Measurements from ENCODE around the gene FKBP1A.

DNA sequence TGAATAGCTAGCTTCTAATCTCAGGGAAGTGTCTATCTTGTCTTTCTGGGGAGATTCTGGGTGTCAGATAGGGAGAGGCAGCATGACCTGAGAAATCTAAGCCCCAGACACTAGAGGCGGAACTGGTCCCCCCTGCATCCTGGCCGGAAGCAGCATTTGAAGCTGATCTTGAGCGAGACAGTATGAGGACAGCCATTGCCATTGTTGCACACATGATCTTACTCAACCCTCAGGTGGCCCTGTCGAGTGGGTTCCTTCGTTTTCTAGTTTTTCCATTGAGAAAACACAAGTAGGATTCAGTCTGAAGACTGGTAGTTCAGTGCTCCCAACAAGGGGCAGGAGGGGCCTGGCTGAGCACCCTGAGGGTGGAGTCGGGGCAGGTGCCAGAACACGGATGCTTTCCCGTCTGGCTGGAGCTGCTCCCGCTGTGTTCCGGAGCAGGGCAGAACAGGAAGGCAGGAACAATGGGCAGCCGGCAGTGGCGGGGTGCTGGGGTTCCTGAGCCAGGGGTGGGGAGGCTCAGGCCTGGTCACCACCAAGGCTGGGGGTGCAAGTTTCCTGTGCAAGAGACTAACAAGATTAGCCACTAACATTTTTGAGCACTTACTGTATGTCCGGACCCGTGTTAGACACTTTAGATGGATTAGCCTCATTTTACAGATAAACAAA lies 56.0 kb downstream of the FKBP1A start:
- TF ChIP-seq, protein P1, sequence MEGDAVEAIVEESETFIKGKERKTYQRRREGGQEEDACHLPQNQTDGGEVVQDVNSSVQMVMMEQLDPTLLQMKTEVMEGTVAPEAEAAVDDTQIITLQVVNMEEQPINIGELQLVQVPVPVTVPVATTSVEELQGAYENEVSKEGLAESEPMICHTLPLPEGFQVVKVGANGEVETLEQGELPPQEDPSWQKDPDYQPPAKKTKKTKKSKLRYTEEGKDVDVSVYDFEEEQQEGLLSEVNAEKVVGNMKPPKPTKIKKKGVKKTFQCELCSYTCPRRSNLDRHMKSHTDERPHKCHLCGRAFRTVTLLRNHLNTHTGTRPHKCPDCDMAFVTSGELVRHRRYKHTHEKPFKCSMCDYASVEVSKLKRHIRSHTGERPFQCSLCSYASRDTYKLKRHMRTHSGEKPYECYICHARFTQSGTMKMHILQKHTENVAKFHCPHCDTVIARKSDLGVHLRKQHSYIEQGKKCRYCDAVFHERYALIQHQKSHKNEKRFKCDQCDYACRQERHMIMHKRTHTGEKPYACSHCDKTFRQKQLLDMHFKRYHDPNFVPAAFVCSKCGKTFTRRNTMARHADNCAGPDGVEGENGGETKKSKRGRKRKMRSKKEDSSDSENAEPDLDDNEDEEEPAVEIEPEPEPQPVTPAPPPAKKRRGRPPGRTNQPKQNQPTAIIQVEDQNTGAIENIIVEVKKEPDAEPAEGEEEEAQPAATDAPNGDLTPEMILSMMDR (conservative IDR thresholded peaks at IDR 0.05; ENCODE audit: low read depth, low read length), result no peak
- no peak for TF ChIP-seq NFE2L2 (IDR thresholded peaks at IDR 0.05; ENCODE audit: low read depth, low read length)
- TF ChIP-seq RCOR1 (IDR thresholded peaks at IDR 0.05; ENCODE audit: insufficient replicate concordance, low read length), result no peak
- TF ChIP-seq MAFK (IDR thresholded peaks at IDR 0.05; ENCODE audit: low read depth, low read length), result no peak
- TF ChIP-seq RAD21 (IDR thresholded peaks at IDR 0.05; ENCODE audit: low read length), result no peak
- no peak for TF ChIP-seq RFX5 (IDR thresholded peaks at IDR 0.05; ENCODE audit: low read depth, low read length)
